Measurements from ENCODE around the gene NEK11.

GRCh38 chr3:131361464-131362421, 335.1 kb downstream of the NEK11 start:
- TF ChIP-seq CTCF (conservative IDR thresholded peaks at IDR 0.05) (no peak), EZH2 (IDR thresholded peaks at IDR 0.05; ENCODE audit: low read depth) (no peak)

Data from PC-9 (cell line).